Panc1 (cell line): ENCODE measurements around the gene STEAP1B.

Source experiments
- POLR2AphosphoS5 ChIP-seq: IDR thresholded peaks from 2 replicates; pipeline ENCODE4 v1.6.1; 2012; ENCODE audit warnings: mild to moderate bottlenecking, low read depth, low read length, moderate library complexity
- SIN3A ChIP-seq: IDR thresholded peaks from 2 replicates; pipeline ENCODE4 v1.6.1; 2012; ENCODE audit warnings: low read depth, mild to moderate bottlenecking, low read length, moderate library complexity, borderline replicate concordance; ENCODE audit not compliant: insufficient read depth
- TCF7L2 ChIP-seq: IDR thresholded peaks from 2 replicates; pipeline ENCODE4 v1.6.1; 2011; ENCODE audit warnings: mild to moderate bottlenecking, low read depth, low read length, inconsistent platforms
- TF ChIP-seq, protein P1 (sequence below): fragments of 450-650 bp; IDR thresholded peaks from 2 replicates; pipeline ENCODE4 v1.5.1; 2017; ENCODE audit warnings: mild to moderate bottlenecking
- TF ChIP-seq, protein P2 (sequence below), 2 experiments: IDR thresholded peaks; 2 replicates each; pipeline ENCODE4 v1.6.1; 2011 to 2012; ENCODE audit warnings: low read depth in 2 of 2, control low read depth in 1 of 2, low read length in 1 of 2, mild to moderate bottlenecking in 1 of 2, moderate library complexity in 1 of 2; ENCODE audit not compliant: insufficient read depth in 1 of 2

DNA sequence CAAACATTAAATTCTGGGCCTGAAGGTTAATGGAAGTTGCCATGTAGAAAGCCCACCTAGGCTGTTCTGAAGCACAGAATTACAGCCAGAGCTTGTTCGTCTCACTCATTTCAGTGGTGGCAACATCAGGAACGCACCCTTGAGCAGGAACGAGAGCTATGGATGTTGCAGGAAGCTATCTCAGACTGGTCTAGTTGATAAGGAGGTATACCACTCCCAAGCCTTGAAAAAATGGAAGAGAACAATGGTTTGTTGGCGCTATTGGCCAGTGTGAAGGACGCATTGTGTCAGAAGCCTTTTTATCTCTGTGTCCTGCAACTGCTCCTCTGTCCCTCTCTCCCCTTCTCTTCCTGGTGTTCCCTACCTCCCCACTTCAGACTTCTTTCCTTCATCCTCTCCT is 82.1 kb downstream of the STEAP1B start:
- TF ChIP-seq, protein P1, sequence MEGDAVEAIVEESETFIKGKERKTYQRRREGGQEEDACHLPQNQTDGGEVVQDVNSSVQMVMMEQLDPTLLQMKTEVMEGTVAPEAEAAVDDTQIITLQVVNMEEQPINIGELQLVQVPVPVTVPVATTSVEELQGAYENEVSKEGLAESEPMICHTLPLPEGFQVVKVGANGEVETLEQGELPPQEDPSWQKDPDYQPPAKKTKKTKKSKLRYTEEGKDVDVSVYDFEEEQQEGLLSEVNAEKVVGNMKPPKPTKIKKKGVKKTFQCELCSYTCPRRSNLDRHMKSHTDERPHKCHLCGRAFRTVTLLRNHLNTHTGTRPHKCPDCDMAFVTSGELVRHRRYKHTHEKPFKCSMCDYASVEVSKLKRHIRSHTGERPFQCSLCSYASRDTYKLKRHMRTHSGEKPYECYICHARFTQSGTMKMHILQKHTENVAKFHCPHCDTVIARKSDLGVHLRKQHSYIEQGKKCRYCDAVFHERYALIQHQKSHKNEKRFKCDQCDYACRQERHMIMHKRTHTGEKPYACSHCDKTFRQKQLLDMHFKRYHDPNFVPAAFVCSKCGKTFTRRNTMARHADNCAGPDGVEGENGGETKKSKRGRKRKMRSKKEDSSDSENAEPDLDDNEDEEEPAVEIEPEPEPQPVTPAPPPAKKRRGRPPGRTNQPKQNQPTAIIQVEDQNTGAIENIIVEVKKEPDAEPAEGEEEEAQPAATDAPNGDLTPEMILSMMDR = no peak
- TF ChIP-seq POLR2AphosphoS5 (no peak), TCF7L2 (no peak), SIN3A (no peak)
- TF ChIP-seq, protein P2, sequence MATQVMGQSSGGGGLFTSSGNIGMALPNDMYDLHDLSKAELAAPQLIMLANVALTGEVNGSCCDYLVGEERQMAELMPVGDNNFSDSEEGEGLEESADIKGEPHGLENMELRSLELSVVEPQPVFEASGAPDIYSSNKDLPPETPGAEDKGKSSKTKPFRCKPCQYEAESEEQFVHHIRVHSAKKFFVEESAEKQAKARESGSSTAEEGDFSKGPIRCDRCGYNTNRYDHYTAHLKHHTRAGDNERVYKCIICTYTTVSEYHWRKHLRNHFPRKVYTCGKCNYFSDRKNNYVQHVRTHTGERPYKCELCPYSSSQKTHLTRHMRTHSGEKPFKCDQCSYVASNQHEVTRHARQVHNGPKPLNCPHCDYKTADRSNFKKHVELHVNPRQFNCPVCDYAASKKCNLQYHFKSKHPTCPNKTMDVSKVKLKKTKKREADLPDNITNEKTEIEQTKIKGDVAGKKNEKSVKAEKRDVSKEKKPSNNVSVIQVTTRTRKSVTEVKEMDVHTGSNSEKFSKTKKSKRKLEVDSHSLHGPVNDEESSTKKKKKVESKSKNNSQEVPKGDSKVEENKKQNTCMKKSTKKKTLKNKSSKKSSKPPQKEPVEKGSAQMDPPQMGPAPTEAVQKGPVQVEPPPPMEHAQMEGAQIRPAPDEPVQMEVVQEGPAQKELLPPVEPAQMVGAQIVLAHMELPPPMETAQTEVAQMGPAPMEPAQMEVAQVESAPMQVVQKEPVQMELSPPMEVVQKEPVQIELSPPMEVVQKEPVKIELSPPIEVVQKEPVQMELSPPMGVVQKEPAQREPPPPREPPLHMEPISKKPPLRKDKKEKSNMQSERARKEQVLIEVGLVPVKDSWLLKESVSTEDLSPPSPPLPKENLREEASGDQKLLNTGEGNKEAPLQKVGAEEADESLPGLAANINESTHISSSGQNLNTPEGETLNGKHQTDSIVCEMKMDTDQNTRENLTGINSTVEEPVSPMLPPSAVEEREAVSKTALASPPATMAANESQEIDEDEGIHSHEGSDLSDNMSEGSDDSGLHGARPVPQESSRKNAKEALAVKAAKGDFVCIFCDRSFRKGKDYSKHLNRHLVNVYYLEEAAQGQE (IDR thresholded peaks at IDR 0.05; ENCODE audit: insufficient read depth in 1 of 2, low read depth in 2 of 2, low read length in 1 of 2) = no peak
